Hepatocyte (in vitro differentiated cells): ENCODE results near the gene TFR2. TPM values are rescaled to one million over a fixed set of nuclear protein-coding genes. Genes with fewer than 3 reads are reported as not detected.

ENCODE experiments used
- DNase-seq: peaks from one replicate; pipeline ENCODE4 v3.0.0-alpha.2; 2016; ENCODE audit warnings: low spot score
- H2AFZ ChIP-seq: fragments of 200-600 bp; sonication (generic); 2 replicates; pipeline ENCODE4 v1.6.0; 2016; ENCODE audit warnings: antibody characterized with exemption, mild to moderate bottlenecking
- H3K27ac ChIP-seq: fragments of 200-600 bp; sonication (generic); 2 replicates; pipeline ENCODE4 v1.5.1; 2016; ENCODE audit warnings: mild to moderate bottlenecking
- H3K27me3 ChIP-seq: fragments of 200-600 bp; sonication (generic); 2 replicates; pipeline ENCODE4 v1.6.1; 2016
- H3K36me3 ChIP-seq: fragments of 200-600 bp; sonication (generic); replicated peaks from 2 replicates; pipeline ENCODE4 v1.5.1; 2016; ENCODE audit warnings: low read depth; ENCODE audit not compliant: insufficient read depth
- H3K4me1 ChIP-seq: fragments of 200-600 bp; sonication (generic); 2 replicates; pipeline ENCODE4 v1.5.1; 2016; ENCODE audit warnings: mild to moderate bottlenecking, moderate library complexity; ENCODE audit not compliant: insufficient read depth
- H3K4me2 ChIP-seq: fragments of 200-600 bp; sonication (generic); 2 replicates; pipeline ENCODE4 v1.6.0; 2016
- H3K4me3 ChIP-seq: fragments of 200-600 bp; sonication (generic); 2 replicates; pipeline ENCODE4 v1.5.1; 2016; ENCODE audit warnings: mild to moderate bottlenecking
- H3K79me2 ChIP-seq: fragments of 200-600 bp; sonication (generic); 2 replicates; pipeline ENCODE4 v1.6.0; 2017; ENCODE audit warnings: mild to moderate bottlenecking
- H3K9me2 ChIP-seq: fragments of 200-600 bp; sonication (generic); replicated peaks from 2 replicates; pipeline ENCODE4 v1.6.0; 2017; ENCODE audit warnings: mild to moderate bottlenecking; ENCODE audit not compliant: insufficient read depth
- H3K9me3 ChIP-seq: fragments of 200-600 bp; sonication (generic); 2 replicates; pipeline ENCODE4 v1.5.1; 2016; ENCODE audit warnings: low read depth, mild to moderate bottlenecking
- H4K20me1 ChIP-seq: fragments of 200-600 bp; sonication (generic); 2 replicates; pipeline ENCODE4 v1.6.0; 2016; ENCODE audit warnings: mild to moderate bottlenecking; ENCODE audit not compliant: insufficient read depth, poor library complexity, severe bottlenecking
- CTCF ChIP-seq: fragments of 200-600 bp; sonication (generic); IDR thresholded peaks from 2 replicates; pipeline ENCODE4 v1.5.1; 2016; ENCODE audit warnings: antibody characterized with exemption, mild to moderate bottlenecking; ENCODE audit not compliant: poor library complexity
- EZH2 ChIP-seq: fragments of 200-600 bp; sonication (generic); IDR thresholded peaks from 2 replicates; pipeline ENCODE4 v1.6.1; 2016; ENCODE audit warnings: antibody characterized with exemption, mild to moderate bottlenecking, borderline replicate concordance
- EZH2phosphoT487 ChIP-seq: fragments of 200-600 bp; sonication (generic); IDR thresholded peaks from one replicate; pipeline ENCODE4 v1.6.1; 2018; ENCODE audit warnings: antibody characterized with exemption, mild to moderate bottlenecking, low read depth, moderate library complexity; ENCODE audit not compliant: unreplicated experiment, severe bottlenecking
- WGBS: methylation state at CpG from one replicate; pipeline ENCODE4 v1.1.6; 2016; ENCODE audit warnings: low lambda C conversion rate; ENCODE audit errors: missing lambda C conversion rate; 5-methylcytosine and 5-hydroxymethylcytosine counted together
- polyA plus RNA-seq: library from polyadenylated mRNA; unstranded; fragments of >200 nt; fragmentation: Nextera tagmentation; extraction: Ambion mirVana; gene quantifications from 2 replicates; pipeline ENCODE4 v1.2.1, GENCODE V29; 2016
- total RNA-seq: library from RNA; depleted of rRNA; stranded (reverse); fragments of >200 nt; gene quantifications from 2 replicates; pipeline ENCODE4 v1.2.3, GENCODE V29; 2014

Gene TFR2
- total and polyA plus RNA-seq, 2 experiments from 2014 or later, result 13.5 to 16.8 TPM

- no peak overlapping the region for H2AFZ ChIP-seq
- TF ChIP-seq EZH2 (no peak), CTCF (no peak), EZH2phosphoT487 (no peak)
- no peak for DNase-seq
- H3K27me3 ChIP-seq, result no peaks in the 10 kb centered on the region
- 84% methylated on average over 20 of the region's 25 CpGs for WGBS
- no peak overlapping the region for H3K4me2 ChIP-seq
- H3K79me2 ChIP-seq, result peaks cover 57% of the 10 kb centered on the region
- H3K4me1 ChIP-seq, result peaks cover 13% of the 10 kb centered on the region
- no peaks in the 10 kb centered on the region for H3K9me3 ChIP-seq
- H3K9me2 ChIP-seq, result no peaks in the 10 kb centered on the region
- H3K4me3 ChIP-seq, result no peak overlapping the region
- H3K27ac ChIP-seq, result no peak overlapping the region
- no peaks in the 10 kb centered on the region for H3K36me3 ChIP-seq
- H4K20me1 ChIP-seq, result peaks cover 56% of the 10 kb centered on the region
These were observed 46.5 kb upstream of the TFR2 start for GRCh38 chr7:100687751-100688300.

DNA sequence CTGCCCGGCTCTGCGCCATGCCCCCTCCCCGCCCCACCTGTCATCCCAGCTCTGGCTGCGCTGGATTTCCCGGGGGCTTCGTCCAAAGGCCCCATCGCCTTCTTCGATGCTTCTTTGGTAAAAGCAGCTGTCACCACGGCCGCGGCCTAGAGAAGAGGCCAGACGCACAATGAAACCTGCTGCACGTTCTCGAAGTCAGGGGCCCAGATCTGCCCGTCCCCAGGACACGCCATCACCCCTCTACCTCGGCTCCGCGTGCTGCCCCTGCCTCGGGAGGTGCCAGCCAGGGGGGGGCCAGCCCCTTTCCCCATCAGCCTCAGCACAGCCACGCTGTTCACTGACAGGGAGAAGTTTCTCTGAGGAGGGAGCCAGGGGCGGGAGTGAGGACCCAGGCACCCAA lies 45.9 kb upstream of the TFR2 start:
- no peak overlapping the region for H3K4me2 ChIP-seq
- H3K4me3 ChIP-seq, result no peak overlapping the region
- TF ChIP-seq EZH2phosphoT487 (no peak), EZH2 (no peak), CTCF (no peak)
- H2AFZ ChIP-seq, result no peak overlapping the region
- no peak overlapping the region for H3K27ac ChIP-seq
- no peaks in the 10 kb centered on the region for H3K9me3 ChIP-seq
- no peaks in the 10 kb centered on the region for H3K36me3 ChIP-seq
- H3K9me2 ChIP-seq, result no peaks in the 10 kb centered on the region
- H3K79me2 ChIP-seq, result peaks cover 51% of the 10 kb centered on the region
- peaks cover 51% of the 10 kb centered on the region for H4K20me1 ChIP-seq
- H3K4me1 ChIP-seq, result peaks cover 8% of the 10 kb centered on the region
- no peaks in the 10 kb centered on the region for H3K27me3 ChIP-seq
- DNase-seq, result no peak
- WGBS, result over 99% methylated on average over 21 of the region's 22 CpGs

DNA sequence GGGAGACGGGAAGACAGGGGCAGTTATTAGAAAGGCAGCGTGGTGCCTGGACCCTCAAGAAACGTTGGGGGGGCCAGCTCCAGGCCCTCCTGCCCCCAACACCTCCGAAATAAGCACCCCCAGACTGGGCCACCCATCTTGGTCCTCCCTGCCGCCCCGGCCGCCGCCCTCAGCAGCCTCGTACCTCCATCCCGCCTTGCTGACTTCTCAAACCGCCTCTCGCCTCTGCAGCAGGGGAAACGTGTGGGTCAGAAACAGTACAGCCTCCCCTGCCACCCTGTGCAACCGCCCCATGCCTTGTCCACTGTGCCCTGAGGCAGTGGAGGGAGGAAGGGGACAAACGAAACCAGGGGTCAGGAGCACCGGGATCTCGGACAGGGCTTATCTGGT lies 45.5 kb upstream of the TFR2 start:
- Histone ChIP-seq H2AFZ (no peak overlapping the region), H3K4me1 (peaks cover 4% of the 10 kb centered on the region), H3K79me2 (peaks cover 47% of the 10 kb centered on the region), H3K9me2 (no peaks in the 10 kb centered on the region), H3K27me3 (no peaks in the 10 kb centered on the region), H3K4me3 (no peak overlapping the region), H3K36me3 (no peaks in the 10 kb centered on the region), H4K20me1 (peaks cover 46% of the 10 kb centered on the region), H3K9me3 (no peaks in the 10 kb centered on the region), H3K4me2 (no peak overlapping the region), H3K27ac (no peak overlapping the region)
- no peak for DNase-seq
- WGBS, result 93% methylated on average over 17 of the region's 17 CpGs
- TF ChIP-seq EZH2phosphoT487, result no peak
- TF ChIP-seq CTCF, result no peak
- no peak for TF ChIP-seq EZH2
